Prostate gland (tissue), 2 donors: Measurements from ENCODE around the gene SNRNP27. TPM values are rescaled to one million over a fixed set of nuclear protein-coding genes. Genes with fewer than 3 reads are reported as not detected.
A peak's percentile ranks its signal among the peaks of the same experiment; 100 is the strongest.

Experiments
- DNase-seq: peaks from one replicate; pipeline ENCODE4 v3.0.0-alpha.2; 2019; ENCODE audit warnings: low spot score
- H3K27ac ChIP-seq, 2 donors: fragments of 200-600 bp; sonication (generic); 2 replicates each; pipeline ENCODE4 v1.5.1; 2017 to 2019
- H3K27me3 ChIP-seq: fragments of 200-600 bp; sonication (generic); replicated peaks from 2 replicates; pipeline ENCODE4 v1.5.1; 2019; ENCODE audit not compliant: insufficient read depth
- H3K36me3 ChIP-seq, 2 donors: fragments of 200-600 bp; sonication (generic); 1 replicate in 1 of 2; 2 replicates in 1 of 2; pipeline versions ENCODE4 v1.5.1 to v1.8.1; 2017 to 2019
- H3K4me1 ChIP-seq: fragments of 200-600 bp; sonication (generic); replicated peaks from 2 replicates; pipeline ENCODE4 v1.5.1; 2019
- H3K4me3 ChIP-seq, 2 donors: fragments of 200-600 bp; sonication (generic); 2 replicates each; pipeline ENCODE4 v1.5.1; 2017 to 2019
- H3K9me3 ChIP-seq: fragments of 200-600 bp; sonication (generic); 2 replicates; pipeline ENCODE4 v1.5.1; 2017
- CTCF ChIP-seq, 4 experiments: fragments of 200-600 bp in 2 of 4; fragments of 450-650 bp in 2 of 4; sonication (generic) in 2 of 4; IDR thresholded peaks; 1 replicate in 3 of 4; 2 replicates in 1 of 4; pipeline ENCODE4 v1.5.1; 2016 to 2019; ENCODE audit warnings: antibody characterized with exemption in 4 of 4, mild to moderate bottlenecking in 2 of 4, moderate library complexity in 2 of 4
- POLR2A ChIP-seq: fragments of 450-650 bp; IDR thresholded peaks from one replicate; pipeline ENCODE4 v1.6.1; 2016; ENCODE audit warnings: antibody characterized with exemption, mild to moderate bottlenecking
- POLR2AphosphoS5 ChIP-seq: sonication (generic); formaldehyde crosslinking; IDR thresholded peaks from one replicate; pipeline ENCODE4 v1.6.1; 2017; ENCODE audit warnings: antibody characterized with exemption
- WGBS: methylation state at CpG from one replicate; pipeline ENCODE4 v1.1.5; 2018; 5-methylcytosine and 5-hydroxymethylcytosine counted together
- intact Hi-C: fragments of 100-400 bp; cut with DNase I; formaldehyde crosslinking; loops from one replicate; pipeline ENCODE4 v1.14.2; 2022
- total RNA-seq, 2 donors: library from RNA; depleted of rRNA; stranded (reverse); fragments of >200 nt; gene quantifications; one replicate each; pipeline ENCODE4 v1.1.0, GENCODE V29; 2016

Gene SNRNP27
- total RNA-seq = 10 to 100 TPM; 52.1 to 69.1 TPM

- intact Hi-C loops = no loop called here
- Histone ChIP-seq H3K36me3 (no peaks in the 10 kb centered on the region), H3K9me3 (no peaks in the 10 kb centered on the region), H3K27ac (peak within 1 kb of the TSS; percentile 82 to 84), H3K27me3 (no peaks in the 10 kb centered on the region), H3K4me1 (no peaks in the 10 kb centered on the region), H3K4me3 (peak within 1 kb of the TSS; percentile 54 to 61)
- peak; percentile 65 for DNase-seq
- TF ChIP-seq POLR2AphosphoS5 = peak; percentile 85
- TF ChIP-seq POLR2A = peak; percentile 20
- TF ChIP-seq CTCF (IDR thresholded peaks at IDR 0.05) = no peak
- under 1% methylated on average over 32 of the region's 32 CpGs for WGBS
These were observed at the start of gene SNRNP27 for GRCh38 chr2:69893684-69894551. Gene SNRNP27, plus strand, starts transcription at chr2:69893956. Its CDS starts 29 bp downstream, at chr2:69893985.

GRCh38 chr2:69843993-69844392 lies 49.8 kb upstream of the SNRNP27 start:
- Histone ChIP-seq H3K4me3 (no peak overlapping the region), H3K4me1 (no peaks in the 10 kb centered on the region), H3K27me3 (no peaks in the 10 kb centered on the region), H3K9me3 (no peaks in the 10 kb centered on the region), H3K36me3 (peaks cover 0 to 8% of the 10 kb centered on the region in 2 donors), H3K27ac (no peak overlapping the region)
- DNase-seq = no peak
- intact Hi-C loops = no loop called here
- no peak for TF ChIP-seq POLR2AphosphoS5
- no peak for TF ChIP-seq CTCF (IDR thresholded peaks at IDR 0.05)
- no peak for TF ChIP-seq POLR2A

GRCh38 chr2:69844560-69844959 lies 49.2 kb upstream of the SNRNP27 start:
- Histone ChIP-seq H3K4me3 (no peak overlapping the region), H3K27me3 (no peaks in the 10 kb centered on the region), H3K9me3 (no peaks in the 10 kb centered on the region), H3K36me3 (peaks cover 0 to 8% of the 10 kb centered on the region in 2 donors), H3K4me1 (no peaks in the 10 kb centered on the region), H3K27ac (no peak overlapping the region)
- intact Hi-C loops = no loop called here
- no peak for DNase-seq
- WGBS = 95% methylated on average over 3 of the region's 3 CpGs
- TF ChIP-seq CTCF (IDR thresholded peaks at IDR 0.05) (no peak), POLR2A (no peak), POLR2AphosphoS5 (no peak)

GRCh38 chr2:69846182-69847067 lies 47.3 kb upstream of the SNRNP27 start:
- WGBS = 77% methylated on average over 9 of the region's 9 CpGs

More at GRCh38 chr2:69846182-69847067, 47.3 kb upstream of the SNRNP27 start:
- DNase-seq = no peak
- intact Hi-C loops = no loop called here
- H3K4me3 ChIP-seq = no peak overlapping the region
- H3K4me1 ChIP-seq = no peaks in the 10 kb centered on the region
- no peak overlapping the region for H3K27ac ChIP-seq
- no peaks in the 10 kb centered on the region for H3K27me3 ChIP-seq
- H3K36me3 ChIP-seq = peaks cover 0 to 8% of the 10 kb centered on the region in 2 donors
- no peaks in the 10 kb centered on the region for H3K9me3 ChIP-seq
- no peak for TF ChIP-seq POLR2AphosphoS5
- TF ChIP-seq CTCF (IDR thresholded peaks at IDR 0.05) = no peak
- TF ChIP-seq POLR2A = no peak
